B cell (primary cell): ENCODE measurements around the gene ENPP7.

Source experiments
- CTCF ChIP-seq: fragments of 200-600 bp; IDR thresholded peaks from one replicate; pipeline ENCODE4 v1.8.0; 2022; ENCODE audit warnings: antibody characterized with exemption, mild to moderate bottlenecking
- EZH2 ChIP-seq: IDR thresholded peaks from 2 replicates; pipeline ENCODE4 v1.6.1; 2012; ENCODE audit warnings: borderline replicate concordance, low read depth, mild to moderate bottlenecking, moderate library complexity, low read length; ENCODE audit not compliant: insufficient read depth, poor library complexity, severe bottlenecking

- TF ChIP-seq CTCF = no peak
- no peak for TF ChIP-seq EZH2
These were observed 17.4 kb upstream of the ENPP7 start for GRCh38 chr17:79713391-79713790.
